ENCODE results near the gene ZCWPW1. TPM values are rescaled to one million over a fixed set of nuclear protein-coding genes. Genes with fewer than 3 reads are reported as not detected.

Gene ZCWPW1
- total RNA-seq, result 22.7 and 28.0 TPM in 2 replicates
- total RNA-seq (2013), result 24.9 TPM
- 11.3 and 16.5 TPM in 2 replicates for polyA plus RNA-seq
- polyA minus RNA-seq, result 6.4 and 6.7 TPM in 2 replicates

- H3K27me3 ChIP-seq (replicated peaks in 1 of 4; ENCODE audit: control extremely low read depth in 1 of 4, control insufficient read depth in 3 of 4, insufficient read depth in 4 of 4, low read length in 3 of 4), result no peaks in the 10 kb centered on the region
- TF ChIP-seq CTCF (IDR thresholded peaks at IDR 0.05) (no peak), EZH2 (IDR thresholded peaks at IDR 0.05; ENCODE audit: borderline replicate concordance, insufficient read depth, low read depth, low read length, poor library complexity, severe bottlenecking) (no peak)
- ATAC-seq (ENCODE audit: low read depth) (peak; percentile 57), DNase-seq (peak; percentile 98)
- under 1% methylated on average over 65 of the region's 66 CpGs for WGBS (ENCODE audit: insufficient coverage)
- H3K4me2 ChIP-seq (replicated peaks; ENCODE audit: low read depth, low read length, poor library complexity, severe bottlenecking), result peak within 1 kb of the TSS; percentile 84
- H3K27ac Mint-ChIP-seq, result peak within 1 kb of the TSS; percentile 100
- POLR2A ChIA-PET, result interaction anchor here (0.5 to 3.5 kb wide), 38 partner anchors 8 to 1997 kb away, joined by 3 to 44 read pairs (median 5); partner anchors contain the start of genes AP4M1, FBXO24, GNB2 and GPC2
- CTCF ChIA-PET, result interaction anchor here (0.7 to 3.4 kb wide), 10 partner anchors 13 to 346 kb away, joined by 3 to 19 read pairs (median 4); no protein-coding TSS in a partner anchor
- H3K4me3 Mint-ChIP-seq, result peak within 1 kb of the TSS; percentile 97
- peaks cover 0 to 7% (median 0%) of the 10 kb centered on the region in 3 donors for H3K9me3 ChIP-seq (ENCODE audit: control extremely low read depth in 1 of 3, control insufficient read depth in 2 of 3, insufficient read depth in 1 of 3, low read length in 2 of 3)
- H3K9ac ChIP-seq (ENCODE audit: low read length), result peak within 1 kb of the TSS; percentile 100
- no peaks in the 10 kb centered on the region for H3K9me3 Mint-ChIP-seq (ENCODE audit: insufficient read depth)
- peak within 1 kb of the TSS; percentile 63 for H2AFZ ChIP-seq (ENCODE audit: insufficient read depth, low read depth, low read length, poor library complexity, severe bottlenecking)
- peaks cover 24 to 31% of the 10 kb centered on the region in 2 donors for H3K4me1 ChIP-seq (ENCODE audit: control insufficient read depth in 2 of 2, insufficient read depth in 2 of 2, low read length in 2 of 2)
- peaks cover 36% of the 10 kb centered on the region for H3K4me1 Mint-ChIP-seq
- H3K4me3 ChIP-seq (ENCODE audit: control extremely low read depth in 1 of 5, extremely low read depth in 1 of 5, insufficient read depth in 1 of 5, low read depth in 2 of 5, low read length in 4 of 5), result peak within 1 kb of the TSS; percentile 73 to 91 (median 85)
- H3K27ac ChIP-seq (ENCODE audit: low read length in 2 of 2), result peak within 1 kb of the TSS; percentile 99 to 100
- H3K79me2 ChIP-seq (ENCODE audit: control insufficient read depth, insufficient read depth, low read length), result peaks cover 27% of the 10 kb centered on the region
- peaks cover 31% of the 10 kb centered on the region for H4K20me1 ChIP-seq (ENCODE audit: control insufficient read depth, insufficient read depth, low read length, poor library complexity, severe bottlenecking)
- H3K27me3 Mint-ChIP-seq, result no peaks in the 10 kb centered on the region
- intact Hi-C loops (cut with micrococcal nuclease), result loop anchor here (1.0 to 2.0 kb wide), 11 partner anchors 8 to 301 kb away; partner anchors contain the start of genes AGFG2, LAMTOR4, MOSPD3 and PPP1R35
- H3K36me3 ChIP-seq (replicated peaks in 1 of 2; ENCODE audit: control extremely low read depth in 1 of 2, control insufficient read depth in 1 of 2, extremely low read depth in 1 of 2, insufficient read depth in 2 of 2, low read length in 1 of 2), result peaks cover 0 to 21% of the 10 kb centered on the region in 2 experiments
Measured at GRCh38 chr7:100428199-100428966, at the start of gene ZCWPW1. Gene ZCWPW1 (minus strand): TSS chr7:100428703. CDS start chr7:100420649, 8,054 bp downstream.

Measured in B cell (primary cell).